BE2C (cell line): Measurements from ENCODE around the gene TBXA2R.

ENCODE experiments used
- DNase-seq: peaks from one replicate; pipeline ENCODE4 v3.0.0-alpha.2; 2020
- H3K27me3 ChIP-seq: fragments of 250-450 bp; sonication (Bioruptor Pico); 2 replicates; pipeline ENCODE4 v1.5.1; 2020; ENCODE audit warnings: mild to moderate bottlenecking
- H3K36me3 ChIP-seq: fragments of 250-450 bp; sonication (Bioruptor Pico); 2 replicates; pipeline ENCODE4 v1.5.1; 2020; ENCODE audit warnings: mild to moderate bottlenecking
- H3K4me1 ChIP-seq: fragments of 250-450 bp; sonication (Bioruptor Pico); 2 replicates; pipeline ENCODE4 v1.5.1; 2020
- H3K4me3 ChIP-seq: 2 replicates; pipeline ENCODE4 v1.5.1; 2011; ENCODE audit warnings: low read depth, low read length
- H3K9me3 ChIP-seq: fragments of 250-450 bp; sonication (Bioruptor Pico); 2 replicates; pipeline ENCODE4 v1.5.1; 2020
- CTCF ChIP-seq: IDR thresholded peaks from 2 replicates; pipeline ENCODE4 v1.5.1; 2012; ENCODE audit warnings: mild to moderate bottlenecking, low read depth, low read length

TBXA2R gene

GRCh38 chr19:3636962-3637361, 30.3 kb upstream of the TBXA2R start:
- Histone ChIP-seq H3K27me3 (no peaks in the 10 kb centered on the region), H3K4me1 (no peaks in the 10 kb centered on the region), H3K36me3 (no peaks in the 10 kb centered on the region), H3K9me3 (no peaks in the 10 kb centered on the region), H3K4me3 (no peak overlapping the region)
- TF ChIP-seq CTCF: no peak
- no peak for DNase-seq

- Histone ChIP-seq H3K36me3 (no peaks in the 10 kb centered on the region), H3K27me3 (no peaks in the 10 kb centered on the region), H3K4me3 (no peak overlapping the region), H3K9me3 (no peaks in the 10 kb centered on the region), H3K4me1 (no peaks in the 10 kb centered on the region)
- DNase-seq: no peak
- no peak for TF ChIP-seq CTCF
Measured at GRCh38 chr19:3636506-3636905, 29.8 kb upstream of the TBXA2R start.

GRCh38 chr19:3634496-3635045, 27.9 kb upstream of the TBXA2R start:
- Histone ChIP-seq H3K4me3 (no peak overlapping the region), H3K36me3 (no peaks in the 10 kb centered on the region)
- no peak for TF ChIP-seq CTCF

GRCh38 chr19:3633559-3633988, 26.9 kb upstream of the TBXA2R start:
- no peak for TF ChIP-seq CTCF
- DNase-seq: no peak
- Histone ChIP-seq H3K4me3 (no peak overlapping the region), H3K27me3 (no peaks in the 10 kb centered on the region), H3K36me3 (no peaks in the 10 kb centered on the region), H3K4me1 (no peaks in the 10 kb centered on the region), H3K9me3 (no peaks in the 10 kb centered on the region)

More at GRCh38 chr19:3634496-3635045, 27.9 kb upstream of the TBXA2R start:
- no peaks in the 10 kb centered on the region for H3K4me1 ChIP-seq
- no peaks in the 10 kb centered on the region for H3K27me3 ChIP-seq
- no peaks in the 10 kb centered on the region for H3K9me3 ChIP-seq
- no peak for DNase-seq

GRCh38 chr19:3632739-3633558, 26.3 kb upstream of the TBXA2R start:
- DNase-seq: no peak
- Histone ChIP-seq H3K36me3 (no peaks in the 10 kb centered on the region), H3K4me1 (no peaks in the 10 kb centered on the region), H3K27me3 (no peaks in the 10 kb centered on the region), H3K9me3 (no peaks in the 10 kb centered on the region), H3K4me3 (no peak overlapping the region)
- no peak for TF ChIP-seq CTCF

- Histone ChIP-seq H3K27me3 (no peaks in the 10 kb centered on the region), H3K4me1 (no peaks in the 10 kb centered on the region), H3K4me3 (no peak overlapping the region), H3K36me3 (no peaks in the 10 kb centered on the region), H3K9me3 (no peaks in the 10 kb centered on the region)
- no peak for DNase-seq
- TF ChIP-seq CTCF: no peak
Measured at GRCh38 chr19:3632098-3632497, 25.4 kb upstream of the TBXA2R start.
